Measurements from ENCODE around the gene HADHB.

GRCh38 chr2:26276484-26277227 is 31.9 kb downstream of the HADHB start:
- TF ChIP-seq CTCF (IDR thresholded peaks at IDR 0.05; ENCODE audit: poor library complexity) = no peak
- no peak for TF ChIP-seq EZH2phosphoT487 (IDR thresholded peaks at IDR 0.05; ENCODE audit: low read depth, severe bottlenecking, unreplicated experiment)
- TF ChIP-seq EZH2 (IDR thresholded peaks at IDR 0.05; ENCODE audit: borderline replicate concordance) = no peak
